Parathyroid adenoma (tissue), 2 donors: ENCODE results near the gene OSBPL8.

Experiments used
- H2AFZ ChIP-seq: fragments of 300-600 bp; sonication (generic); one replicate; pipeline ENCODE4 v1.7.0; 2017; ENCODE audit warnings: antibody characterized with exemption, mild to moderate bottlenecking
- H3K27ac ChIP-seq: fragments of 300-600 bp; sonication (generic); one replicate; pipeline ENCODE4 v1.7.0; 2017
- H3K27me3 ChIP-seq: fragments of 300-600 bp; sonication (generic); one replicate; pipeline ENCODE4 v1.7.0; 2017; ENCODE audit warnings: low read length; ENCODE audit not compliant: control insufficient read depth, insufficient read depth
- H3K36me3 ChIP-seq: fragments of 300-600 bp; sonication (generic); one replicate; pipeline ENCODE4 v1.7.0; 2017; ENCODE audit warnings: low read length; ENCODE audit not compliant: control insufficient read depth, insufficient read depth
- H3K4me1 ChIP-seq: fragments of 300-600 bp; sonication (generic); one replicate; pipeline ENCODE4 v1.7.0; 2017; ENCODE audit warnings: control low read depth
- H3K4me2 ChIP-seq: fragments of 300-600 bp; sonication (generic); one replicate; pipeline ENCODE4 v1.7.0; 2017; ENCODE audit warnings: low read length
- H3K4me3 ChIP-seq: fragments of 300-600 bp; sonication (generic); one replicate; pipeline ENCODE4 v1.7.0; 2017; ENCODE audit warnings: low read depth, low read length
- H3K79me2 ChIP-seq: fragments of 300-600 bp; sonication (generic); one replicate; pipeline ENCODE4 v1.7.0; 2017; ENCODE audit warnings: control low read depth
- H3K9ac ChIP-seq: fragments of 300-600 bp; sonication (generic); one replicate; pipeline ENCODE4 v1.7.0; 2017; ENCODE audit warnings: mild to moderate bottlenecking
- H3K9me3 ChIP-seq: fragments of 300-600 bp; sonication (generic); one replicate; pipeline ENCODE4 v1.7.0; 2017; ENCODE audit warnings: low read length; ENCODE audit not compliant: control insufficient read depth
- CTCF ChIP-seq: fragments of 300-600 bp; sonication (generic); IDR thresholded peaks from one replicate; pipeline ENCODE4 v1.7.0; 2017; ENCODE audit warnings: antibody characterized with exemption, mild to moderate bottlenecking
- donor health status: primary hyperparathyroidism.

OSBPL8 gene

GRCh38 chr12:76529226-76529918 is 30.2 kb downstream of the OSBPL8 start:
- TF ChIP-seq CTCF, result no peak
- Histone ChIP-seq H3K9me3 (no peaks in the 10 kb centered on the region), H3K4me3 (no peak overlapping the region), H3K9ac (no peak overlapping the region), H3K79me2 (peaks cover 14% of the 10 kb centered on the region), H3K27ac (no peak overlapping the region), H2AFZ (no peak overlapping the region), H3K36me3 (no peaks in the 10 kb centered on the region), H3K4me2 (no peak overlapping the region), H3K4me1 (no peaks in the 10 kb centered on the region), H3K27me3 (no peaks in the 10 kb centered on the region)

- Histone ChIP-seq H3K4me2 (no peak overlapping the region), H3K9ac (no peak overlapping the region), H3K4me3 (no peak overlapping the region), H3K79me2 (peaks cover 38% of the 10 kb centered on the region), H3K4me1 (no peaks in the 10 kb centered on the region), H3K27me3 (no peaks in the 10 kb centered on the region), H3K9me3 (no peaks in the 10 kb centered on the region), H3K27ac (no peak overlapping the region), H3K36me3 (no peaks in the 10 kb centered on the region), H2AFZ (no peak overlapping the region)
- no peak for TF ChIP-seq CTCF
Measured at GRCh38 chr12:76523408-76523807, 36.2 kb downstream of the OSBPL8 start.

GRCh38 chr12:76520348-76520747 is 39.2 kb downstream of the OSBPL8 start:
- Histone ChIP-seq H3K9ac (no peak overlapping the region), H3K27ac (no peak overlapping the region), H2AFZ (no peak overlapping the region), H3K4me3 (no peak overlapping the region), H3K9me3 (no peaks in the 10 kb centered on the region), H3K79me2 (peaks cover 37% of the 10 kb centered on the region), H3K27me3 (no peaks in the 10 kb centered on the region), H3K4me2 (no peak overlapping the region), H3K36me3 (no peaks in the 10 kb centered on the region), H3K4me1 (no peaks in the 10 kb centered on the region)
- TF ChIP-seq CTCF, result no peak

GRCh38 chr12:76519538-76519937 is 40.0 kb downstream of the OSBPL8 start:
- Histone ChIP-seq H3K9me3 (no peaks in the 10 kb centered on the region), H3K27me3 (no peaks in the 10 kb centered on the region), H3K9ac (no peak overlapping the region), H3K36me3 (no peaks in the 10 kb centered on the region), H2AFZ (no peak overlapping the region), H3K27ac (no peak overlapping the region), H3K4me3 (no peak overlapping the region), H3K79me2 (peaks cover 44% of the 10 kb centered on the region), H3K4me1 (no peaks in the 10 kb centered on the region), H3K4me2 (no peak overlapping the region)
- no peak for TF ChIP-seq CTCF

- H3K79me2 ChIP-seq, result peaks cover 45% of the 10 kb centered on the region
- H3K4me1 ChIP-seq, result no peaks in the 10 kb centered on the region
- no peak overlapping the region for H3K27ac ChIP-seq
- no peak overlapping the region for H3K4me2 ChIP-seq
- H3K9ac ChIP-seq, result no peak overlapping the region
- no peaks in the 10 kb centered on the region for H3K9me3 ChIP-seq
- H2AFZ ChIP-seq, result no peak overlapping the region
- TF ChIP-seq CTCF, result no peak
- no peak overlapping the region for H3K4me3 ChIP-seq
- no peaks in the 10 kb centered on the region for H3K27me3 ChIP-seq
- H3K36me3 ChIP-seq, result no peaks in the 10 kb centered on the region
Measured at GRCh38 chr12:76518699-76519098, 40.9 kb downstream of the OSBPL8 start.
